A549 (cell line): ENCODE measurements around the gene SYCE3. TPM values are rescaled to one million over a fixed set of nuclear protein-coding genes. Genes with fewer than 3 reads are reported as not detected.
"Not testable (repeated sequence)": the region's sequence is repeated elsewhere in the genome, so short reads cannot be mapped to it uniquely, and the experiment has no call there.

Source experiments
- ATAC-seq, 2 experiments: fragments of 200-7000 bp in 1 of 2; fragments of >200 bp in 1 of 2; cut with Nextera tagmentation in 1 of 2; cut with Tn5 transposase in 1 of 2; 3 replicates each; pipeline versions ENCODE4 v1.8.0 to v1.9.1; 2018 to 2020; ENCODE audit warnings: mild to moderate bottlenecking in 1 of 2, moderate library complexity in 1 of 2
- CTCF ChIA-PET: fragments of 300-600 bp; sonication (Branson Sonifier 250); formaldehyde crosslinking; extraction: SDS; loops from one replicate; lab custom pipeline; 2021; ENCODE audit warnings: antibody characterized with exemption, inconsistent platforms; lab: Yijun Ruan, JAX
- POLR2A ChIA-PET: fragments of 350-600 bp; formaldehyde crosslinking; extraction: SDS; loops from one replicate; lab custom pipeline; 2021; ENCODE audit warnings: antibody characterized with exemption, inconsistent platforms; lab: Yijun Ruan, JAX
- DNase-seq, 2 experiments: peaks; one replicate each; pipeline versions ENCODE4 v3.0.0 to v3.0.0-alpha.2; 2011 to 2016; ENCODE audit warnings: low read depth in 1 of 2, low spot score in 1 of 2
- FAIRE-seq: peaks from 2 replicates; lab custom pipeline; 2011; peaks lifted over from hg19 to GRCh38; lab: Jason Lieb, UNC
- H3K27ac ChIP-seq, 2 experiments: fragments of >200 bp; sonication (Bioruptor Twin); formaldehyde crosslinking; 3 replicates each; pipeline ENCODE4 v1.5.1; 2016 to 2017
- H3K4me1 ChIP-seq: fragments of >200 bp; sonication (Bioruptor Twin); formaldehyde crosslinking; 3 replicates; pipeline ENCODE4 v1.6.1; 2016
- H3K4me2 ChIP-seq: fragments of >200 bp; sonication (Bioruptor Twin); formaldehyde crosslinking; 3 replicates; pipeline ENCODE4 v1.6.1; 2016
- H3K4me3 ChIP-seq: fragments of >200 bp; sonication (Bioruptor Twin); formaldehyde crosslinking; 3 replicates; pipeline ENCODE4 v1.5.1; 2016
- H3K9me3 ChIP-seq: fragments of >200 bp; sonication (Bioruptor Twin); formaldehyde crosslinking; 3 replicates; pipeline ENCODE4 v1.6.1; 2016
- ATOH8 ChIP-seq: fragments of 250-450 bp; sonication (Bioruptor Pico); IDR thresholded peaks from 2 replicates; pipeline ENCODE4 v1.5.0; 2020; ENCODE audit warnings: low read depth, mild to moderate bottlenecking, moderate library complexity
- BCL3 ChIP-seq: fragments of >200 bp; sonication (Bioruptor Twin); formaldehyde crosslinking; IDR thresholded peaks from 3 replicates; pipeline ENCODE4 v1.6.1; 2016
- BHLHE40 ChIP-seq: IDR thresholded peaks from 2 replicates; pipeline ENCODE4 v1.6.1; 2012; ENCODE audit warnings: low read depth, low read length, inconsistent platforms
- CBX2 ChIP-seq: fragments of 200-600 bp; sonication (generic); IDR thresholded peaks from 2 replicates; pipeline ENCODE4 v1.6.1; 2016; ENCODE audit warnings: low read depth, mild to moderate bottlenecking, borderline replicate concordance
- CBX8 ChIP-seq: fragments of 200-600 bp; sonication (generic); IDR thresholded peaks from 2 replicates; pipeline ENCODE4 v1.6.1; 2016
- CEBPB ChIP-seq, 2 experiments: fragments of >200 bp in 1 of 2; sonication (Bioruptor Twin) in 1 of 2; formaldehyde crosslinking in 1 of 2; IDR thresholded peaks; 2 replicates each; pipeline ENCODE4 v1.6.1; 2012 to 2016
- E2F6 ChIP-seq: IDR thresholded peaks from 2 replicates; pipeline ENCODE4 v1.6.1; 2012; ENCODE audit warnings: low read depth, borderline replicate concordance
- EHF ChIP-seq: fragments of 250-450 bp; sonication (Bioruptor Pico); IDR thresholded peaks from 2 replicates; pipeline ENCODE4 v1.5.0; 2020; ENCODE audit warnings: mild to moderate bottlenecking
- EHMT2 ChIP-seq: fragments of 200-600 bp; sonication (generic); IDR thresholded peaks from 2 replicates; pipeline ENCODE4 v1.6.1; 2016; ENCODE audit warnings: antibody characterized with exemption, low read depth, mild to moderate bottlenecking, moderate library complexity
- EP300 ChIP-seq, 2 experiments: fragments of >200 bp; sonication (Bioruptor Twin); formaldehyde crosslinking; IDR thresholded peaks; 2 replicates in 1 of 2; 3 replicates in 1 of 2; pipeline ENCODE4 v1.6.1; 2016 to 2017
- FOSB ChIP-seq: fragments of 250-450 bp; sonication (Bioruptor Pico); IDR thresholded peaks from 2 replicates; pipeline ENCODE4 v1.5.0; 2020; ENCODE audit warnings: mild to moderate bottlenecking, moderate library complexity
- FOXS1 ChIP-seq: fragments of 250-450 bp; sonication (Bioruptor Pico); IDR thresholded peaks from 2 replicates; pipeline ENCODE4 v1.5.0; 2020; ENCODE audit warnings: mild to moderate bottlenecking, moderate library complexity
- HDAC2 ChIP-seq: fragments of 200-600 bp; sonication (generic); IDR thresholded peaks from 2 replicates; pipeline ENCODE4 v1.6.1; 2016
- KDM1A ChIP-seq: fragments of 200-600 bp; sonication (generic); IDR thresholded peaks from 2 replicates; pipeline ENCODE4 v1.6.1; 2016; ENCODE audit warnings: low read depth, mild to moderate bottlenecking
- MAFK ChIP-seq: fragments of 450-650 bp; IDR thresholded peaks from 2 replicates; pipeline ENCODE4 v1.6.1; 2014; ENCODE audit not compliant: partially characterized antibody
- MYC ChIP-seq: IDR thresholded peaks from 2 replicates; pipeline ENCODE4 v1.6.1; 2012; ENCODE audit warnings: mild to moderate bottlenecking, inconsistent platforms, low read length, improper control_type of control experiment, borderline replicate concordance
- PBX3 ChIP-seq: IDR thresholded peaks from 2 replicates; pipeline ENCODE4 v1.6.1; 2012
- PHF8 ChIP-seq: fragments of 200-600 bp; sonication (generic); IDR thresholded peaks from 2 replicates; pipeline ENCODE4 v1.6.1; 2016; ENCODE audit warnings: low read depth, mild to moderate bottlenecking, antibody characterized with exemption, moderate library complexity, borderline replicate concordance
- POLR2AphosphoS2 ChIP-seq: conservative IDR thresholded peaks from 2 replicates; pipeline ENCODE4 v1.6.1; 2012; ENCODE audit warnings: low read length, improper control_type of control experiment, inconsistent platforms
- RAD21 ChIP-seq, 2 experiments: fragments of >200 bp in 1 of 2; sonication (Bioruptor Twin) in 1 of 2; formaldehyde crosslinking in 1 of 2; IDR thresholded peaks in 1 of 2; conservative IDR thresholded peaks in 1 of 2; 2 replicates in 1 of 2; 3 replicates in 1 of 2; pipeline ENCODE4 v1.6.1; 2012 to 2018; ENCODE audit warnings: inconsistent platforms in 1 of 2
- RARB ChIP-seq: fragments of 250-450 bp; sonication (Bioruptor Pico); IDR thresholded peaks from 2 replicates; pipeline ENCODE4 v1.8.0; 2021; ENCODE audit warnings: mild to moderate bottlenecking, moderate library complexity
- RCOR1 ChIP-seq: fragments of 150-350 bp; IDR thresholded peaks from 2 replicates; pipeline ENCODE4 v1.6.1; 2014; ENCODE audit warnings: antibody characterized with exemption, low read length, low read depth
- SMC3 ChIP-seq: fragments of >200 bp; sonication (Bioruptor Twin); formaldehyde crosslinking; IDR thresholded peaks from 3 replicates; pipeline ENCODE4 v1.6.1; 2018; ENCODE audit warnings: inconsistent platforms
- SREBF2 ChIP-seq: fragments of 450-650 bp; IDR thresholded peaks from 2 replicates; pipeline ENCODE4 v1.6.1; 2014; ENCODE audit warnings: mild to moderate bottlenecking, moderate library complexity
- TFCP2L1 ChIP-seq: fragments of 250-450 bp; sonication (Bioruptor Pico); IDR thresholded peaks from 2 replicates; pipeline ENCODE4 v1.5.0; 2021; ENCODE audit warnings: mild to moderate bottlenecking
- ZC3H11A ChIP-seq: fragments of 450-650 bp; IDR thresholded peaks from 2 replicates; pipeline ENCODE4 v1.6.1; 2014; ENCODE audit warnings: antibody characterized with exemption, mild to moderate bottlenecking
- ZFP36 ChIP-seq: fragments of 450-650 bp; IDR thresholded peaks from 2 replicates; pipeline ENCODE4 v1.6.1; 2014; ENCODE audit warnings: borderline replicate concordance; ENCODE audit not compliant: partially characterized antibody
- ZSCAN20 ChIP-seq: fragments of 250-450 bp; sonication (Bioruptor Pico); IDR thresholded peaks from 2 replicates; pipeline ENCODE4 v1.8.0; 2022; ENCODE audit warnings: mild to moderate bottlenecking, moderate library complexity
- WGBS: methylation state at CpG from one replicate; pipeline ENCODE4 v1.1.6; 2017; ENCODE audit errors: missing lambda C conversion rate; 5-methylcytosine and 5-hydroxymethylcytosine counted together
- polyA plus RNA-seq, 4 experiments: library from polyadenylated mRNA; depleted of rRNA in 3 of 4; stranded (reverse); fragments of >200 nt; fragmentation: RNase III in 1 of 4; extraction: RNeasy Plus Mini Kit Qiagen cat#74134 plus additional on column Dnase treatment in 1 of 4; gene quantifications; 2 replicates in 3 of 4; 3 replicates in 1 of 4; pipeline ENCODE4 v1.2.3, GENCODE V29; 2011 to 2017

The SYCE3 gene
- polyA plus RNA-seq, 2 of the 4 experiments (the other 2 are of a cell fraction), result 0.45 to 0.59 TPM

- DNase-seq (no peak), ATAC-seq (no peak), FAIRE-seq (no peak)
- ChIA-PET CTCF (interaction anchor here (0.6 to 2.4 kb wide), 3 partner anchors 10 to 46 kb away, joined by 3 to 15 read pairs (median 5); partner anchors contain the start of gene SYCE3), POLR2A (no interaction called here)
- Histone ChIP-seq H3K9me3 (no peaks in the 10 kb centered on the region), H3K4me3 (no peak overlapping the region), H3K4me2 (no peak overlapping the region), H3K27ac (no peak overlapping the region), H3K4me1 (no peaks in the 10 kb centered on the region)
- 92% methylated on average over 2 of the region's 10 CpGs for WGBS
- TF ChIP-seq POLR2AphosphoS2 (no peak), HDAC2 (no peak), FOXS1 (no peak), RAD21 (conservative IDR thresholded peaks at IDR 0.05 in 1 of 2, IDR thresholded peaks at IDR 0.05 in 1 of 2) (no peak), ZC3H11A (no peak), MAFK (no peak), EP300 (IDR thresholded peaks at IDR 0.05) (no peak), CBX2 (no peak), ZFP36 (no peak), RCOR1 (no peak), TFCP2L1 (CRISPR knock-in tag) (no peak), ZSCAN20 (CRISPR knock-in tag) (no peak), PBX3 (no peak), KDM1A (no peak), FOSB (no peak), RARB (no peak), SMC3 (no peak), BHLHE40 (no peak)
Measured at GRCh38 chr22:50608996-50609395, 46.3 kb upstream of the SYCE3 start.

GRCh38 chr22:50608058-50608840 is 45.5 kb upstream of the SYCE3 start:
- DNase-seq, ATAC-seq, H3K4me2 ChIP-seq, FAIRE-seq, POLR2A ChIA-PET, H3K9me3 ChIP-seq, H3K4me1 ChIP-seq, H3K27ac ChIP-seq, H3K4me3 ChIP-seq: not testable (repeated sequence)
- CTCF ChIA-PET, result interaction anchor here (2.2 to 2.4 kb wide), 2 partner anchors 13 to 45 kb away, joined by 5 to 15 read pairs; partner anchors contain the start of gene SYCE3
- WGBS, result 71% methylated on average over 30 of the region's 39 CpGs

- no peak for TF ChIP-seq BCL3
- no peak for TF ChIP-seq EHF
- TF ChIP-seq MAFK, result no peak
- no peak for TF ChIP-seq RAD21 (conservative IDR thresholded peaks at IDR 0.05 in 1 of 2, IDR thresholded peaks at IDR 0.05 in 1 of 2)
- no peak for TF ChIP-seq MYC
- no peak for TF ChIP-seq CBX8
- no peak for TF ChIP-seq PHF8
- TF ChIP-seq SREBF2, result no peak
- no peak for TF ChIP-seq FOXS1
- no peak for TF ChIP-seq CBX2
- TF ChIP-seq CEBPB (IDR thresholded peaks at IDR 0.05), result no peak
- TF ChIP-seq EHMT2, result no peak
- no peak for TF ChIP-seq E2F6
- no peak for TF ChIP-seq FOSB
- TF ChIP-seq ZSCAN20 (CRISPR knock-in tag), result no peak
- no peak for TF ChIP-seq ATOH8 (CRISPR knock-in tag)
- WGBS, result 65% methylated on average over 6 of the region's 6 CpGs
Measured at GRCh38 chr22:50607659-50608020, 44.9 kb upstream of the SYCE3 start.

More at GRCh38 chr22:50607659-50608020, 44.9 kb upstream of the SYCE3 start:
- CTCF ChIA-PET, result no interaction called here
- H3K4me2 ChIP-seq, result no peak overlapping the region
- FAIRE-seq, result no peak
- no peaks in the 10 kb centered on the region for H3K4me1 ChIP-seq
- H3K4me3 ChIP-seq, result no peak overlapping the region
- no peaks in the 10 kb centered on the region for H3K9me3 ChIP-seq
- ATAC-seq, result no peak
- no peak overlapping the region for H3K27ac ChIP-seq
- POLR2A ChIA-PET, result no interaction called here
- DNase-seq, result no peak
